OCI-LY7 (cell line): Measurements from ENCODE around the gene LRRC36. TPM values are rescaled to one million over a fixed set of nuclear protein-coding genes. Genes with fewer than 3 reads are reported as not detected.
"Not testable (repeated sequence)": the region's sequence is repeated elsewhere in the genome, so short reads cannot be mapped to it uniquely, and the experiment has no call there.

ENCODE experiments used
- BruUV-seq: library from RNA; stranded (reverse); fragments of 400-500 nt; replicated peaks from 2 replicates; lab custom pipeline; 2021; lab: Mats Ljungman, UMichigan
- CTCF ChIA-PET: fragments of 300-600 bp; sonication (Branson Sonifier 250); formaldehyde crosslinking; loops from one replicate; lab custom pipeline; 2022; ENCODE audit warnings: antibody characterized with exemption; ENCODE audit not compliant: unreplicated experiment; lab: Charles Lee
- POLR2A ChIA-PET: fragments of 300-600 bp; sonication (Branson Sonifier 250); formaldehyde crosslinking; loops from one replicate; lab custom pipeline; 2022; ENCODE audit warnings: antibody characterized with exemption; lab: Charles Lee
- DNase-seq: peaks from one replicate; pipeline ENCODE4 v3.0.0-alpha.2; 2015; ENCODE audit warnings: low spot score
- H2AFZ ChIP-seq: fragments of 200-600 bp; sonication (generic), shearing (Covaris generic); 2 replicates; pipeline ENCODE4 v1.6.1; 2014; ENCODE audit warnings: mild to moderate bottlenecking, antibody characterized with exemption, low read length, moderate library complexity
- H3K27ac ChIP-seq: fragments of 200-600 bp; sonication (generic); 2 replicates; pipeline ENCODE4 v1.5.1; 2014; ENCODE audit warnings: mixed run types, low read depth, mild to moderate bottlenecking, moderate library complexity, low read length, inconsistent platforms; ENCODE audit not compliant: poor library complexity, severe bottlenecking
- H3K36me3 ChIP-seq: fragments of 200-600 bp; sonication (generic); 2 replicates; pipeline ENCODE4 v1.6.1; 2014; ENCODE audit warnings: mild to moderate bottlenecking, antibody characterized with exemption, low read length, moderate library complexity, mixed read lengths; ENCODE audit not compliant: insufficient read depth
- H3K4me1 ChIP-seq: fragments of 200-600 bp; sonication (generic); 2 replicates; pipeline ENCODE4 v1.5.1; 2014; ENCODE audit warnings: mild to moderate bottlenecking, low read length; ENCODE audit not compliant: insufficient read depth, poor library complexity, severe bottlenecking
- H3K4me2 ChIP-seq: fragments of 200-600 bp; sonication (generic); 2 replicates; pipeline ENCODE4 v1.6.1; 2014; ENCODE audit warnings: mild to moderate bottlenecking, low read length
- H3K4me3 ChIP-seq: fragments of 200-600 bp; sonication (generic); 2 replicates; pipeline ENCODE4 v1.5.1; 2014; ENCODE audit warnings: mild to moderate bottlenecking, low read depth, low read length; ENCODE audit not compliant: poor library complexity, severe bottlenecking
- H3K79me2 ChIP-seq: fragments of 200-600 bp; sonication (generic); 2 replicates; pipeline ENCODE4 v1.6.1; 2016; ENCODE audit warnings: low read depth, mild to moderate bottlenecking, low read length, moderate library complexity, mixed read lengths; ENCODE audit not compliant: insufficient read depth
- H3K9me2 ChIP-seq: fragments of 200-600 bp; sonication (generic); 2 replicates; pipeline ENCODE4 v1.6.1; 2016; ENCODE audit warnings: mild to moderate bottlenecking, low read length, mixed read lengths; ENCODE audit not compliant: insufficient read depth
- H3K9me3 ChIP-seq: fragments of 200-600 bp; sonication (generic); 2 replicates; pipeline ENCODE4 v1.6.1; 2014; ENCODE audit warnings: mild to moderate bottlenecking, mixed run types, low read length, mixed read lengths
- H4K20me1 ChIP-seq: fragments of 200-600 bp; sonication (generic); 2 replicates; pipeline ENCODE4 v1.6.1; 2014; ENCODE audit warnings: mild to moderate bottlenecking, antibody characterized with exemption, low read length, moderate library complexity, mixed read lengths; ENCODE audit not compliant: insufficient read depth
- CTCF ChIP-seq: fragments of 200-600 bp; sonication (generic); conservative IDR thresholded peaks from 2 replicates; pipeline ENCODE4 v1.5.1; 2014; ENCODE audit warnings: mild to moderate bottlenecking, antibody characterized with exemption, low read length, moderate library complexity, mixed read lengths
- EZH2phosphoT487 ChIP-seq: fragments of 200-600 bp; sonication (generic); IDR thresholded peaks from 2 replicates; pipeline ENCODE4 v1.6.1; 2018; ENCODE audit warnings: low read depth, borderline replicate concordance, mild to moderate bottlenecking, mixed run types, antibody characterized with exemption, low read length, moderate library complexity, mixed read lengths
- intact Hi-C: fragments of 100-400 bp; cut with micrococcal nuclease; formaldehyde crosslinking; loops from one replicate; pipeline ENCODE4 v1.10.0; 2022; ENCODE audit not compliant: unreplicated experiment
- total RNA-seq, 2 experiments: library from RNA; depleted of rRNA in 1 of 2; stranded (reverse); fragments of >200 nt in 1 of 2; shearing (Covaris generic) in 1 of 2; gene quantifications; 2 replicates each; pipeline ENCODE4 v1.2.3, GENCODE V29; 2014 to 2022

The LRRC36 gene
- total RNA-seq, 2 experiments from 2014 or later: not detected

- no peaks in the 10 kb centered on the region for H3K4me1 ChIP-seq
- ChIA-PET POLR2A (interaction anchor here (0.6 kb wide), 1 partner anchor 20 kb away, joined by 5 read pairs; no protein-coding TSS in a partner anchor), CTCF (no interaction called here)
- no peaks in the 10 kb centered on the region for H3K36me3 ChIP-seq
- no TSS peak for BruUV-seq
- H4K20me1 ChIP-seq: no peaks in the 10 kb centered on the region
- no peaks in the 10 kb centered on the region for H3K9me3 ChIP-seq
- H3K4me3 ChIP-seq: no peak overlapping the region
- DNase-seq: no peak
- no peak overlapping the region for H3K4me2 ChIP-seq
- H3K9me2 ChIP-seq: no peaks in the 10 kb centered on the region
- no peak overlapping the region for H3K27ac ChIP-seq
- H2AFZ ChIP-seq: no peak overlapping the region
- no peaks in the 10 kb centered on the region for H3K79me2 ChIP-seq
- no peak for TF ChIP-seq CTCF
- TF ChIP-seq EZH2phosphoT487: no peak
- intact Hi-C loops: no loop called here
Measured at GRCh38 chr16:67357561-67357960, 30.9 kb downstream of the LRRC36 start.

GRCh38 chr16:67359540-67360269, 33.1 kb downstream of the LRRC36 start:
- POLR2A ChIA-PET: interaction anchor here (0.6 kb wide), 1 partner anchor 114 kb away, joined by 3 read pairs; no protein-coding TSS in a partner anchor
- H2AFZ ChIP-seq, H3K9me2 ChIP-seq, H3K4me2 ChIP-seq, CTCF ChIA-PET, H3K4me1 ChIP-seq, BruUV-seq, H3K4me3 ChIP-seq, H3K9me3 ChIP-seq, H3K27ac ChIP-seq, DNase-seq, H4K20me1 ChIP-seq, intact Hi-C loops, H3K36me3 ChIP-seq, H3K79me2 ChIP-seq: not testable (repeated sequence)

- H3K4me1 ChIP-seq: peaks cover 8% of the 10 kb centered on the region
- intact Hi-C loops: no loop called here
- no peak overlapping the region for H3K4me3 ChIP-seq
- DNase-seq: no peak
- H3K27ac ChIP-seq: no peak overlapping the region
- CTCF ChIA-PET: no interaction called here
- BruUV-seq: no TSS peak
- POLR2A ChIA-PET: no interaction called here
- H3K9me2 ChIP-seq: no peaks in the 10 kb centered on the region
- TF ChIP-seq EZH2phosphoT487: no peak
- no peak for TF ChIP-seq CTCF
- H3K9me3 ChIP-seq: no peaks in the 10 kb centered on the region
- H3K36me3 ChIP-seq: no peaks in the 10 kb centered on the region
- no peak overlapping the region for H2AFZ ChIP-seq
- H3K4me2 ChIP-seq: no peak overlapping the region
- H3K79me2 ChIP-seq: no peaks in the 10 kb centered on the region
- H4K20me1 ChIP-seq: no peaks in the 10 kb centered on the region
Measured at GRCh38 chr16:67361038-67361437, 34.4 kb downstream of the LRRC36 start.
